HG02763 (cell line): Measurements from ENCODE around the gene TMEM200C.
"Not testable (repeated sequence)": the region's sequence is repeated elsewhere in the genome, so short reads cannot be mapped to it uniquely, and the experiment has no call there.

Experiments used
- ATAC-seq: cut with Tn5 transposase; IDR thresholded peaks from one replicate; pipeline ENCODE4 v1.9.1; 2021; ENCODE audit warnings: mild to moderate bottlenecking, moderate library complexity; ENCODE audit not compliant: unreplicated experiment

The TMEM200C gene

DNA sequence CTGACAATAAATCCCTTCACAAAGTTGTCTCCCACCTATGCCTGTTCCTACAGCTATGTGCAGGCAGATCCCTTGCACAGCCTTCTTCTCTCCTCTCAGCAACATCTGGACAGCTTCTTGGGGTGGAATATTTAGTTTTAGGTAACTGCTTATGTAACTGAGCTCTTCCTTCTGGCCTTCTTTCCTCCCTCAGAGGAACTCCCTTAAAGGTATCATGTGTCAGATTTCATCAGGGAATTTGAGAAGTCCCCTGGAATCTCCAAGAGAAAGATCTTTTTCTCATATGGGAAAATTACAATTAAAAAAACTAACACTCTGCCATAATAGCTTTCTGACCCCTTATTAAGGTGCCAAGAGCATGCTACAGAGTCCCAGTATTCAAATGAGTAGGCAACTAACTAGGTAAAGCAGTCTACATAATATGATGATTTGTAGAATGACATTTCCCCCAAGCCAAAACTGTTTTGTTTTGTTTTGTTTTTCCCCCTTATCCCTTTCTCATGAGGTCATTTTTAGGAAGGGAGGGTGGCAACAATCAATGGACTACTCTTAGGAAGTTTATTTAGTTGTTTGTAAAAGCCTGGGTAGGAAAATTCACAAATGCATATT is 2.4 kb downstream of the TMEM200C start:
- ATAC-seq: no peak

DNA sequence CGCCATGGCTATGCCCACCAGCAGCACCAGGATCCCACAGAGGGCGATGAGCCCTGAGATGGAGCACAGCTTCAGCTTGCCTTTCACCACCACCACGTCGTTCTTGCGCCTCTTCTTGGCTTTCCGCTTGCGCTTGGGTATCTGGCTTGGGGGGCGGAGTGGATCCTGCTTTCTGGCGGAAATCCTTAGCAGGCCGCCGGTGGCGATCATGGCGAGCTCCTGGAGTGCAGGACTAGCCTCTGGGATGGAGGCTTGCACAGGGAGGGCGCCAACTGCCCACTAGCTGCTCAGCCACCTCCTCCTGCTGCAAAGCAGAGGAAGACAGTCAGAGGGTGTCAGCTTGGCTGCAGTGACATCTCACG is 3.5 kb downstream of the TMEM200C start:
- no peak for ATAC-seq

DNA sequence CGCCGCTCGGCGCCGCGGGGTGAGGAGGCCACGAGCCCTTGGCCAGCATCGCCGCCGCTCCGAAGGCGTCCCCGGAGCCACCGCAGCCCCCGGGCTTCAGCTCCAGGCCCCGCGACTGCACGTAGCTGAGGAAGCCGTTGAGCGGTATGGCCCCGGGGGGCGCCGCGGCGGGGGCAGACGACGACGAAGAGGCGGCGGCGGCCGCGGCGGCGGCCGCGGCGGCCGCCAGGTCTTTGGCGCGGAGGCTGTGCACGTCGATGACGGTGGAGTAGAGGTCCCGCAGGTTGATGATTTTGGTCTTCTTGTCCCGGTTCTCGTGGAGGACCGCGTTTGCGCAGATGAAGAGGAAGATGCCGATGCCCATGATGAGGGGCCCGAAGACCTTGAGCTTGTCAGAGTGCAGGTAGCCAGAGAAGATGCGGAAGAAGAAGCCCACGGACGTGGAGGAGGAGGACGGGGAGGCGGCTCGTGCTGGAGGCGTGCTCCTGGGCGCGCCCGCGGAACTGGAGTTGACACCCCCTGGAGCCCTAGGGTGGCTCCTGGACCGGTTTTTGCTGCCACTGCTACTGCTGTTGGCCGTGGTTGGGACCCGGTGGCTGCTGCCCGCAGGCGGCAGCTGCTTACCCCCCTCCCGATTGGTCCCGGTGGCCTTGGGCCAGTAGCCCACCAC is 4.0 kb downstream of the TMEM200C start:
- ATAC-seq: no peak

DNA sequence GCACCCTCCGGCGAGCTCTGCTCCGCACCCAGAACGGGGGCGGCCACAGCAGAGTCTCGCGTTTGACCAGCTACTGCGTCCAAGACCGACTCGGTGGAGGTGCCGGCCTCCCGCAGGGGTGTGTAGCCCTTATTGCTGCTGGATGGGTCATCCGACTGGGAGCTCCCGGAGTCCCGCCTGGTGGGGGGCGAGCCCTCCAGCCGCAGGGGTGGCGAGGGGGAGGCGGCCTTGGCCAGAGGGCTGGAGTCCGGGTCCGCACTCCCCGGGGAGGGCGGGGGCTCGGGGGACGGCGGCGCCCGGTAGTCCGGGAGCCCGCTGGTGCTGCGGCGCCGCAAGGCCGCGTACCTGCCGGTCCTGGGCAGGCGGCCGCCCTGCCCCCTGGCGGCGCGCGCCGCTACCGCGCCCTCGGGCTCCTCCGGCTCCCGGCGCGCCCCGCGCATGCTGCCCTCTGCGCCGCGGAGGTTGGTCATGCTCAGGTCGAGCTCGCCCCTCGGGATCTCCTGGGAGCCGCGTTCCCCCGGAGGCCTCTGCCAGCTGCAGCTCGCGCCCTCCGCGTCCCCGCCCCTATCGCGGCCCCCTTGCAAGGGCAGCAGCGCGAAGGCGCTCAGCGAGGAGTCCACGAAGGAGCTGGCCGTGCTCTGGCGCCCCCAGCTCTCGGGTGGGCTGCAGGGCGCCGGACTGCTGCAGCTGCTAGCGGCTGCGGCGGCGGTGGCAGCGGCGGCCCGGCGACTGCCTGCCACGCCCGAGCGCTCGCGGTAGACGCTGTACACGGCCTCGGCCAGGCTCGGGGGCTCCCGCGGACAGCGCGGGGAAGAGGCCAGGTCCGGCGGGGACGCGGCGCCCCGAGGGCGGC is 4.8 kb downstream of the TMEM200C start:
- peak; percentile 79 for ATAC-seq

DNA sequence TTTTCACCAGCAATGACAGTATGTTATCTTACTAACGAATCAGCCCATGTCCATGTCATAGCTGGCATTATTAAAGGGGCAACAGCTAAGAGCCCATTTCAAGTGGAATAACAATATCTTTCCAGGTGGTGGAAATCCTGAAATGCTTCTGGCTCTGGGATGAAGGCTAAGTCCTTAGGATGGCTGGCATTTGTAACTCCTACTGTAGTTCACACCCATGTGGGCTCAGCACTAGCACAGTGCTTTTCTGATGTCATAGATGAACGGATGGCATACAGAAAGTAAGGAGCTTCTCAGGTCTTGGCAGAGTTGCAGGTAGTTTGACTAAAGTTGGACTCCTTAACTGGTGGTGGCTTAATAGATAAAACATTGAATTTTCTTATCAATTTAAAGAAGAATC is 10.0 kb downstream of the TMEM200C start:
- ATAC-seq: no peak

DNA sequence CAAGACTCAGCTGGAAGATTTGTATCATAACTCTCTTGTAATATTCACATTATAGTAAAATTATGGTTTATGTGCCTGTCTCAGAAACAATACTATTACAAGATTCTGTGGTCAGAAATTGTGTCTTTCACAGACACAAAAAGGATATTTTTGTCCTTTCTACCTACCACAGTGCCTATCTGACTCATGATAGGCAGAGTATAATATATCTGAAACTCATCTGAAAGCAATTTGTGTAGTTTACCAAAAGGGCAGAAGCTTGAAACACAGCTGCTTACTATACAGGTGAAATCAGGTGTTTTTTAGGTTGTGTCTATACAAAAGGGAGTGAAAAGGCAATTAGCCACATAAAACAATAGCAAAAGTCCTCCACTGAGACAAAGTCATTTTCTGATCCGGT is 10.9 kb downstream of the TMEM200C start:
- no peak for ATAC-seq

DNA sequence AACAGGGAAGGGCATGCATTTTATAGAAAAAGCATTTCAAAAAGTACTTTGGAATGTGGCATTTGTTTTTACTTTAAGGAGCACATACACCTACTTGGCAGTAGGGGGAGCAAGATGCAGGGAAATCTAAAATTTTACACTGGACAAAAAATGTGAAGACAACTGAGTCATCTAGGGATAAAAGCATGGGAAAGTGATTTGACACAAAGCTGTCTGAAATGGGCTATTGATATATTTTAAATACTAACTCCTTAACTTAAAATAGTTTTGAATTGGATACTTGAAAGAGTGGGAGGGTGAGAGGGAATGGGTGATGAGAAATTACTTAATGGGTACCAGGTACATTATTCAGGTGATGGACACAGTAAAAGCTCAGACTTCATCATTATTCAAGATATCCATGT is 15.8 kb downstream of the TMEM200C start:
- ATAC-seq: peak; percentile 47

DNA sequence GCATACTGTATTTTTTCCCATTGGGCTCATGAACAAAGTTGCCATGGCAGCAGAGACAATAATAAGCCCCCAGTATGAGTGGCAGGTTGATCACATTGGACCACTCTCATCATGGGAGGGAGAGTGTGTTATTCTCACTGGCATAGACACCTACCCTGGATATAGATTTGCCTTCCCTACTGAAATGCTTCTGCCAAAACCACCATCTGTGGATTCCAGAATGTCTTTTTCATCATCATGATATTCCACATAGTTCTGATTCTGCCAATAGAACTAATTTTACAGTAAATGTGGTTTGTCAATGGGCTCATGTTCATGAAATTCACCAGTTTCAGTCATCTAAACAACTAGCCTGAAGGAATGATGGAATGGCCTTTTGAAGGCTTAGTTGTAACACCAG is 18.4 kb downstream of the TMEM200C start:
- no peak for ATAC-seq

DNA sequence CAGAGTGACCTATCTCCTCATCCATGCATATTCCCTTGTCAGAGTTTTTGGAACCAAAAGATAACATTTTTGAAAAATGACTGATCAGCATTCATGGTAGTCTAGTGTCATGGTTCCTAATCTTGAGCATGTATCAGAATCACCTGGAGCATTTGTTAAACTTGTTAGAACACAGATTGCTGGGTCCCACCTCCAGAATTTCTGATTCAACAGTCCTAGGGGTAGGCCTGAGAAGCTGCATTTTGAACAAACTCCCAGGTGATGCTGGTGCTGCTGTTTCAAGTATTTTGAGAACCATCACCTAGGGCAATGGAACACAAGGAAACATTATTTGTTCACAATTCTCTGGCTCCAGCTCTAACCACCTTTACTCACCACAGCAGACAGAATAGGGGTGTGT is 21.0 kb downstream of the TMEM200C start:
- no peak for ATAC-seq

DNA sequence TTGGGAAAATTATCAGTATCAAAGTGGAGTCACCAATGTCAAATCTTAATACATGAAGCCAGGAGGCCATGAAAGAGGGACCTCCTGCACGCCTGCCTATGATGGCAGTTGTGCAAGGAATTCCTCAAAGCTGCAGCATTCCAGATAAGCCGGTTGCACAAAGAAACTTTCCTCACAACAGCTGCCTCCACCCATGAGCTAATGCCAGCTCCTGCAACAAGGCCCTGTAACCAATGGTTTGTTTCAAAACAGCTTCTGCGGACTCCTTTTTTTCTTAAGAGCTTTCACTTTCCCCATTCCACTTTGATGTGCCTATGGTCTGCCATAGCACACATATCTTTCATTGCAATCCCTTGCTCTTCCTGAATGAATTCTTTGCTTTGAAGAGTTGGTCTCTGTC is 22.4 kb downstream of the TMEM200C start:
- no peak for ATAC-seq

DNA sequence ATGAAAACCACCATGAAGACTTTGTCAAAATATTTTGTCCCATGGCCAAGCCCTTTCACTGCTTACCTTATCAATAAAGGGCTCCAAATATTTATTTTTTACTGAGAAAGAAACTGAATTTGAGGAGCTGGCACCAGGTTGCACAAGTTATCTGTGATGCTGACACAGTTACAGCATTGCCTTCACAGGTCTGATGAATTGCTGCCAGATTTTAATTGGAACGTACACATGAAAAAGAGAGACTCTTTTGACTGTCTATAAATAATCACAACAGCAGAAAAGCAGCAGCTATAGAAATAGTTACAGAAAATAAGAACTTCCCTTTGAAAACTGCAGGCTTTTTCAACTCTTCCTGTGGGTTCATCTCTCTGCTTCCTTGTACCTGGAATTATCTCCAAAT is 23.9 kb downstream of the TMEM200C start:
- no peak for ATAC-seq

DNA sequence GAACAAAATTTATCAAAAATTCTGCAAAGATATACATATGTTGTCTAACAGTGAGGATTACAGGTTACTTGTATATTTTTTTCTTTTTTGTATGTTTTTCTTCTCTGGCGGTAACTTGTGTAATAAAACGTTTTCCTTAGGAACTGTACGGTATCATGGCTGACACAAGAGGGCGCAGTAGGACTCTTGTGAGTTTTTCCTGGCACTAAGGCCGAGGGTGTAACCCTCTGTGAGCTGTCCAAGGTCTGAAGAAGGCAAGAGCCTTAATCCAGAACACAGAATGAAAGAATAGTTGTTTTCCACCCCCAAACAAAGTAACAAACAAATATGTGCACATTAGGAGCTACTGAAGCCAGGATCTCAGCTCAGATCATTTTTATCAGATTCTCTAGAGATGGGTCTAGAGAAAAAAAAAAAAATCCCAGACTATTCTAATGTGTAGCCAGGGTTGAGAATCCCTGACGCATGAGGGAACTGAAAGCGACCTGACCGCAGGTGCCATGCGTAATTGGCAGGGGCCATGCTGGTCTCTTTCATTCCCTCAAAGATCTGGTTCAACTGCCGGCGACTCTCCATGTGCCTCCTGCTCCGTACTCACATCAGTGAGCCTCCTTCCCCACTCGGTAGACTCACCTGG is 27.0 kb downstream of the TMEM200C start:
- ATAC-seq: peak; percentile 84

DNA sequence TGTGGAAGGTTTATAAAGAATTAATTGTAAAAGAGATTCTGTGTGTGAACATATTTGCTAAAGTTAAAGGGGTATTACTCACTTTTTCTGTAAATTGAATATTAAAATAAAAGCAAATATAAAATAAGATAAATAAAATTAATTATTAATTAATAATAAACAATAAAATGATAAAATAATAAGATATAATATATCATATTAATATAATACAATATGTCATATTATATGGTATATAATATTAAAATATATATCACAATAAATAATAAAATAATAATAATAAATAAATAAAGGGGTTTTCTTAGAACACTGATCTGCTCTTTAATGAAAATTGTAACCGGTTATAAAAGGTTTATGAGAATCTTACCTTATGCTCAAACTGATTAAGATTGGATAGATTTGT is 29.8 kb downstream of the TMEM200C start:
- ATAC-seq: no peak

DNA sequence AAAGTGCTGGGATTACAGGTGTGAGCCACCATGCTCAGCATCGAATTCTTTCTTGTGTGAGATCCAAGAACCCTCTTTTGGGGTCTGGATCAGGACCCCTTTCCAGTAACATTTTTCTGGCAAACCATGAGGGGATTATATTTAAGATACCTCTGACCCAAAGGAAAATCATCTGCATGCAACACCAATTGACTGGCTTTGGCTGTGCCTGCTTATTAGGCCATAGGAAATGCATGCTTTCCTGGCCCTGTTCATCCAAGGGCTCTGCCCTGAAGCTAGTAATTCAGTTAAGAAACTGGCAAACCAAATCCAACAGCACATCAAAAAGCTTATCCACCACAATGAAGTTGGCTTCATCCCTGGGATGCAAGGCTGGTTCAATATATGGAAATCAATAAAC is 33.2 kb downstream of the TMEM200C start:
- ATAC-seq: not testable (repeated sequence)

DNA sequence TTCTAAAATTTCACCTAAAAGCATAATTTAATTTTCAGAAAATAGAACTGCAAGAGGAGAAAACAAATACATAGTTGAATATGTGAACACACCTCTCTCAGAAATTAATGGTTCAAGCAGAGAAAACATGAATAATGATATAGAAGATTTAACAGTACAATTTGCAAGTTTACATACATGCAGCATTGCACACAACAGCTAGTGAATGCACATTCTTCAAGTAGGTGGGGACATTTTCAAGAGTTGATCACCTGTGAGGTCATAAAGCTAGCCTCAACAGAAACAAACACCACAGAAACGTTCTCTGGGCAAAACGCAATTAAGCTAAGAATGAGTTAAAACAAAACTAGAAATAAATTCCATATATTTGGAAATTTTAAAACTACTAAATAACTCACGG is 38.1 kb downstream of the TMEM200C start:
- no peak for ATAC-seq

DNA sequence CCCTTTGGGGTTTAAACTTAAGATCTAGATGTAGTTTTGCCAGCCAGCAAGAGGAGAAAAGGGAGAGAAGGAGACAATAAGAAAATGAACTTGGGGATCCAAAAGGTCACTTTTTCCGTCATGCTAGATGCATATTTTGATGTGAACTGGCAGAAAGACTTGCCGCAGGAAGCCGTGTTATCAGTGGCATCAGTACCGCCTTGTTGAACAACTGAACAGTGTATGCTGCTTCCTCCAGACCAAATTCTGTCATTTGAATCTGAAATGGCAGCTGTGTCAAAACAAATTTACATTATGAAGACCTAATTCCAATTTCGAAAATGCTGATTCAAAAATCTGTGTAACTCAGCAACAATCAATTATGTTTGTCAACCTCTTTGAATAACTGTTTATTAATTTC is 42.1 kb downstream of the TMEM200C start:
- no peak for ATAC-seq

DNA sequence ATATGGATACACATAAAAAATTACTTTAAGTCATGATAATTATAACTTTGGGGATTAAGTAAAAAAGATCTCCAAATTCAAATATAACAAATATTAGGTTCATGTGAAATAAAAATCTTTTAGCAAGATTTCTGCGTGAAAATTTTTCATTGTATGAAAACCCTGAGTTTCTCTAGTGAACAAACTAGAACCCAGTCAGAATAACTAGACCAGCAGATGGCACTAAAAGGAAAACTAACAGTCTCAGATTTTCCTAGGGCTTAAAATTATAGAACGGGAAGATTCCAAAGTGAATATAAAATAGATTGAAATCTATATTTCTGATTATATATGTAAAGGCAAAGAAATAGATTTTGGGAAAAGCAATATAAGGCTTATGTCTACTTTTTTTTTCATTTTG is 43.3 kb downstream of the TMEM200C start:
- ATAC-seq: no peak

DNA sequence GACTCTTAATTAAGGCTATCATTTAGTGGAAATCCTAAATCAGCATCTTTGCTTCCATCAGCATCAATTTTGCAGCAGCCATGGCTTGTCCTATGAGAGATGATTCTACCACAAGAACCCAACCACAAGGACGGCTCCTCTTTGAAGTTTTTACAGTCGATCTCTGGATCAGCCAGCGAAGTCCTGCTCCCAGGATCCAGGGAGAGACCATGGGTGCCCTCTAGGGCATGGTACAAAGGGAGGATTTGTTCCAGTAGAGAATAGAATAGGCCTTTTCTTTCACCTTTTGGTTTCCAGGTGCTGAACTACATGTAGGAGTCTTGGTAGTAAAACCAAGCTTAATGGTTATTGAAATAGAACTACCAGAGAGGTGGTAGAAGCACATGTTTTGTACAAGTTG is 52.7 kb downstream of the TMEM200C start:
- ATAC-seq: no peak

DNA sequence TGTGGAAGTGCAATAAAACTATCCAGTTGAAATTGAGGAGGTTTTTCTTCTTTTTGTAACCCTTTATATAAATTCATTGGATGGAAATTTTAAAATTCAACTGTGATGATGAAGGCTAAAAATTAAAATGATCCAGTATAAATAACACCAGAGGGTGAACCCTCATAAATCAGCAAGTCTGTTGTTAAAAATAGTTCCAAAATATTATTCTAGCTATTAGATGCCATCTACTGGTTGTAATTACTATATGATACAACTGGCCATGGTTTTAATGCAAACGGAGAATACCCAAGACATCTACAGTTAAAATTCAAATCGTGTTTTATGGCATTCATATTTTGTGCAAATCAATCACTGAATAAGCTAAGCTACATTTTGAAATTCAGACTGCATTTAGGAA is 53.8 kb downstream of the TMEM200C start:
- no peak for ATAC-seq

DNA sequence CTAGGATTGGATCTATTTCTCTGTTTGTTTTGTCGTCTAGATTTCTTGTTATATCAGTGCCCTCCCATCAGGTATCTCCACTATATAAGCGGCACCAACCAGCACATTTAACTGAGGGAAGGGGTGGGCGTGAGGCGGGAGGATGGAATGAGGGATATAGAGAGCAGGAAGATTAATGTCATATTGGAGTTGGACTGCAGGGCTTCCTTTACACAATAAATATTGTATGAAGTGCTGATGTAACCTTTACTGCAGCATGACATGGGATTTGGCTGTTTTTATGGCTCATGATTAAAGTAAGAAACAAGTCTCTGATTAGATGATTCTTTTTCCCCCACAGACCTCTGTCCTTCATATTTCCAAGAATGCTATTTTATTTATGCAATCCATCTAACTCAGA is 54.8 kb downstream of the TMEM200C start:
- ATAC-seq: no peak

DNA sequence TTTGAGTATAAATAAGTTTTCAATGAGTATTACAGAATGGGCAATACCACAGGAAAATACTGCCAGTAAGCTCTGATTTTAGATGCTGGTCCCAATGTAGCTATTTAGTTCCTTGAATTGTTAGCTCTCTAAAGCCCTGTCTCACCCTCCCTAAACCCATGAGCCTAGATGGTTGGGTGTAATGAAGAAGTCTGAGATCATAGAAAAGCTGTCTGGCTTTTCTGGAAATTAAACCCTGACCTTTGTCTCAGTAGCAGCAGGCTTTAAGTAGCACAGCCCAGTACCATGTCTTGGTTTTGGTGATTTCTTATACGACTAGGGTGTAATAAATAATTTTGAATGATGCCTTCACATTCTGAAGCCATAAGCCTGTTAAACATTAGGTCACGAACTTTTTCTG is 55.3 kb downstream of the TMEM200C start:
- no peak for ATAC-seq

DNA sequence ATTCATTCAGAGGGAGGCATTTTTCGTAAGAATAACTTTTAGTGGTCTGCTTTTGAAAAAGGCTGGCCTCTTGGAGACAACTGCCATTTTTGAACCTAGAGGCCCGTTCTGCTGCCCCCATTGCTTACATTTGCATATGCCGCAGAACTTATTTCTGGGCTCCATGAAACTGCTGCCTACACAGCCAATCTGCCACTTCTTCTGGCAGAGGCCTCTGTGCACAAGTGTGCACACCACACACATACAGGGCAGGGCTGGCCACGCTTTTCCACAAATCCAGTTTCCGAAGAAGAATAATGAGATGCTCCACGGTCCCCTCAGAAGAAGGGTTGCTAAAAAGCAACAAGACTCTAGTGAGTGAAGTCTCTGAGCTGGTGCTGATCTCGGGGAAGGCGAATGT is 56.2 kb downstream of the TMEM200C start:
- ATAC-seq: no peak
